Esophagus muscularis mucosa (tissue), 4 donors: Measurements from ENCODE around the gene DUOXA1. TPM values are rescaled to one million over a fixed set of nuclear protein-coding genes. Genes with fewer than 3 reads are reported as not detected.

Source experiments
- DNase-seq: peaks from one replicate; pipeline ENCODE4 v3.0.0-alpha.2; 2017; ENCODE audit errors: extremely low spot score
- H3K27ac ChIP-seq, 4 donors: fragments of 200-600 bp; sonication (generic); replicated peaks in 1 of 4; 1 replicate in 3 of 4; 2 replicates in 1 of 4; pipeline ENCODE4 v1.5.1; 2016 to 2019; ENCODE audit warnings: mild to moderate bottlenecking in 1 of 4
- H3K27me3 ChIP-seq, 4 donors: fragments of 200-600 bp; sonication (generic); one replicate each; pipeline versions ENCODE4 v1.5.1 to v1.6.0; 2016 to 2019
- H3K36me3 ChIP-seq, 4 donors: fragments of 200-600 bp; sonication (generic); one replicate each; pipeline ENCODE4 v1.5.1; 2016 to 2019
- H3K4me1 ChIP-seq, 4 donors: fragments of 200-600 bp; sonication (generic); one replicate each; pipeline ENCODE4 v1.5.1; 2016 to 2019
- H3K4me3 ChIP-seq, 4 donors: fragments of 200-600 bp; sonication (generic); 1 replicate in 2 of 4; 2 replicates in 2 of 4; pipeline ENCODE4 v1.5.1; 2016 to 2019; ENCODE audit warnings: mild to moderate bottlenecking in 4 of 4, moderate library complexity in 1 of 4
- H3K9me3 ChIP-seq, 4 donors: fragments of 200-600 bp; sonication (generic); 1 replicate in 3 of 4; 2 replicates in 1 of 4; pipeline ENCODE4 v1.5.1; 2016 to 2019
- CTCF ChIP-seq, 3 experiments: fragments of 200-600 bp in 2 of 3; fragments of 450-650 bp in 1 of 3; sonication (generic) in 2 of 3; IDR thresholded peaks; one replicate each; pipeline ENCODE4 v1.5.1; 2017 to 2019; ENCODE audit warnings: antibody characterized with exemption in 3 of 3, mild to moderate bottlenecking in 2 of 3, moderate library complexity in 1 of 3
- EP300 ChIP-seq: sonication (generic); formaldehyde crosslinking; IDR thresholded peaks from one replicate; pipeline ENCODE4 v1.6.1; 2017; ENCODE audit warnings: antibody characterized with exemption
- POLR2A ChIP-seq: fragments of 450-650 bp; IDR thresholded peaks from one replicate; pipeline ENCODE4 v1.6.1; 2017; ENCODE audit warnings: antibody characterized with exemption, moderate library complexity, mild to moderate bottlenecking, low read depth
- POLR2AphosphoS5 ChIP-seq, 2 donors: sonication (generic); formaldehyde crosslinking; IDR thresholded peaks; one replicate each; pipeline ENCODE4 v1.6.1; 2017; ENCODE audit warnings: antibody characterized with exemption in 2 of 2
- WGBS: methylation state at CpG from one replicate; pipeline ENCODE4 v1.1.5; 2018; 5-methylcytosine and 5-hydroxymethylcytosine counted together
- intact Hi-C: fragments of 100-400 bp; cut with DNase I; formaldehyde crosslinking; loops from one replicate; pipeline ENCODE4 v1.15.1; 2023
- total RNA-seq, 4 donors: library from RNA; depleted of rRNA; stranded (reverse); fragments of >200 nt; gene quantifications; one replicate each; pipeline versions ENCODE4 v1.1.0 to v1.2.1, GENCODE V29; 2016

Gene DUOXA1
- total RNA-seq, 4 donors from 2014 or later = 0.13 to 0.52 TPM; not detected in 2

DNA sequence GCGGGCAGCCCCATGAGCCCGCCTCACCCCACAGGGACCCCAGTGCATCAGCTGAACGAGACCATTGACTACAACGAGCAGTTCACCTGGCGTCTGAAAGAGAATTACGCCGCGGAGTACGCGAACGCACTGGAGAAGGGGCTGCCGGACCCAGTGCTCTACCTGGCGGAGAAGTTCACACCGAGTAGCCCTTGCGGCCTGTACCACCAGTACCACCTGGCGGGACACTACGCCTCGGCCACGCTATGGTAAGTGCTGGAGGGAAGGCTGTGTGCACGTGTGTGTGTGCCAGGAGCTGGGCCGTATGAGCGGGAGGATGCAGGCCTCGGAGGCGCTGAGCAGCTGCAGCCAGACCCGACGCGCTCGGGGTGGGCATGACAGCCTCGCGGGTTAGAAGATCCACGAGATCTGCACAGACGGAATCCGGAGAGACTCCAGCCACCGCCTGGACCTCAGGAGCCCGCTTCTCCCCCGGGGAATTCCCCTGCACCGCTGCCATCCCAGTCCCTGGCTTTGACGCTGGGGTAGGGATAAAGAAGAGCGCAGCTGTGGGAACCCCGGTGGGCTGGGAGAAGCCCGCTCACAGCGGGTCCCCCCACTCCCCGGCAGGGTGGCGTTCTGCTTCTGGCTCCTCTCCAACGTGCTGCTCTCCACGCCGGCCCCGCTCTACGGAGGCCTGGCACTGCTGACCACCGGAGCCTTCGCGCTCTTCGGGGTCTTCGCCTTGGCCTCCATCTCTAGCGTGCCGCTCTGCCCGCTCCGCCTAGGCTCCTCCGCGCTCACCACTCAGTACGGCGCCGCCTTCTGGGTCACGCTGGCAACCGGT, 13.0 kb downstream of the DUOXA1 start:
- DNase-seq = no peak
- intact Hi-C loops = no loop called here
- no peak for TF ChIP-seq EP300
- no peak for TF ChIP-seq POLR2A
- no peaks in the 10 kb centered on the region for H3K36me3 ChIP-seq
- 10% methylated on average over 35 of the region's 65 CpGs for WGBS
- peak overlapping the region; percentile 3 to 38 (median 30) for H3K4me3 ChIP-seq
- H3K9me3 ChIP-seq = no peaks in the 10 kb centered on the region
- H3K27me3 ChIP-seq = peaks cover 7 to 100% (median 58%) of the 10 kb centered on the region in 4 donors
- no peak overlapping the region for H3K27ac ChIP-seq
- H3K4me1 ChIP-seq = peaks cover 27 to 55% (median 42%) of the 10 kb centered on the region in 4 donors

DNA sequence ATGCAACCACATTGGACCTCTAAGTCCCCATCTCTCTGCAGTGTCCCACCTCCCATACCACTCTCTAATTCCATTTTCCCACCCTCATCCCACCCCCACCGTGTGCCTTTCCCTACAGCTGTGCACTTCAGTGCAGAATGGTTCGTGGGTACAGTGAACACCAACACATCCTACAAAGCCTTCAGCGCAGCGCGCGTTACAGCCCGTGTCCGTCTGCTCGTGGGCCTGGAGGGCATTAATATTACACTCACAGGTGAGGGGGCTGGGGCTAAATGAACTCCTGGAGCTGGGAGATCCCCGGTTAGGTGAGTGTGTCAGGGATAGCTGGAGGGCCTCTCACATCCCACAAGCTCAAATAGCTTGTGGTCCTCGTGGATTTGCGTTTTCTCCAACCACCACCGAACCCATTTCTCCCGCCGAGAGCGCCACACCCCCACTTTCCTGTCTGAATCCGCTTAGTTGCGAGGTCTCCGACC, 13.6 kb downstream of the DUOXA1 start:
- intact Hi-C loops = no loop called here
- no peaks in the 10 kb centered on the region for H3K36me3 ChIP-seq
- peak overlapping the region in 1 of 4 donors; percentile 24 for H3K4me3 ChIP-seq
- DNase-seq = no peak
- TF ChIP-seq EP300 (no peak), CTCF (IDR thresholded peaks at IDR 0.05) (no peak), POLR2AphosphoS5 (IDR thresholded peaks at IDR 0.05) (no peak), POLR2A (no peak)
- peaks cover 27 to 60% (median 43%) of the 10 kb centered on the region in 4 donors for H3K4me1 ChIP-seq
- WGBS = 38% methylated on average over 10 of the region's 19 CpGs
- H3K27me3 ChIP-seq = peaks cover 7 to 99% (median 61%) of the 10 kb centered on the region in 4 donors
- no peaks in the 10 kb centered on the region for H3K9me3 ChIP-seq
- no peak overlapping the region for H3K27ac ChIP-seq

GRCh38 chr15:45115312-45115820, 14.3 kb downstream of the DUOXA1 start:
- intact Hi-C loops = no loop called here
- H3K36me3 ChIP-seq = no peaks in the 10 kb centered on the region
- H3K27me3 ChIP-seq = peaks cover 7 to 98% (median 58%) of the 10 kb centered on the region in 4 donors
- WGBS = 64% methylated on average over 7 of the region's 7 CpGs
- H3K4me3 ChIP-seq = no peak overlapping the region
- peaks cover 27 to 60% (median 43%) of the 10 kb centered on the region in 4 donors for H3K4me1 ChIP-seq
- H3K9me3 ChIP-seq = no peaks in the 10 kb centered on the region
- H3K27ac ChIP-seq = no peak overlapping the region
- TF ChIP-seq POLR2AphosphoS5 (IDR thresholded peaks at IDR 0.05) (no peak), POLR2A (no peak), EP300 (no peak), CTCF (IDR thresholded peaks at IDR 0.05) (no peak)
- DNase-seq = no peak

- intact Hi-C loops = no loop called here
- H3K4me1 ChIP-seq = peaks cover 27 to 60% (median 43%) of the 10 kb centered on the region in 4 donors
- no peak for DNase-seq
- H3K36me3 ChIP-seq = no peaks in the 10 kb centered on the region
- H3K27ac ChIP-seq = no peak overlapping the region
- peaks cover 7 to 98% (median 55%) of the 10 kb centered on the region in 4 donors for H3K27me3 ChIP-seq
- no peak for TF ChIP-seq POLR2A
- TF ChIP-seq CTCF (IDR thresholded peaks at IDR 0.05) = no peak
- TF ChIP-seq EP300 = no peak
- TF ChIP-seq POLR2AphosphoS5 (IDR thresholded peaks at IDR 0.05) = no peak
- H3K9me3 ChIP-seq = no peaks in the 10 kb centered on the region
- WGBS = 0% methylated on average over 2 of the region's 2 CpGs
- no peak overlapping the region for H3K4me3 ChIP-seq
These were observed 15.0 kb downstream of the DUOXA1 start for GRCh38 chr15:45114751-45115085.

- no peaks in the 10 kb centered on the region for H3K36me3 ChIP-seq
- DNase-seq = no peak
- 3% methylated on average over 17 of the region's 42 CpGs for WGBS
- intact Hi-C loops = no loop called here
- H3K4me1 ChIP-seq = peaks cover 27 to 60% (median 43%) of the 10 kb centered on the region in 4 donors
- peaks cover 7 to 98% (median 57%) of the 10 kb centered on the region in 4 donors for H3K27me3 ChIP-seq
- no peak within 1 kb of the TSS for H3K27ac ChIP-seq
- TF ChIP-seq EP300 = no peak
- no peak for TF ChIP-seq POLR2AphosphoS5 (IDR thresholded peaks at IDR 0.05)
- TF ChIP-seq POLR2A = no peak
- no peak for TF ChIP-seq CTCF (IDR thresholded peaks at IDR 0.05)
- no peaks in the 10 kb centered on the region for H3K9me3 ChIP-seq
- peak within 1 kb of the TSS in 1 of 4 donors; percentile 12 for H3K4me3 ChIP-seq
These were observed 15.5 kb downstream of the DUOXA1 start, which contains the start of the genes DUOX2 and DUOXA2 for GRCh38 chr15:45114076-45114750. Gene DUOX2, minus strand, starts transcription at chr15:45114172. Its CDS starts 761 bp downstream, at chr15:45113411. Gene DUOXA2, plus strand, starts transcription at chr15:45114326. Its CDS starts 280 bp downstream, at chr15:45114606.
